GOT3 (cell line): Measurements from ENCODE around the gene PLEKHB2.
A peak's percentile ranks its signal among the peaks of the same experiment; 100 is the strongest.
"Not testable (repeated sequence)": the region's sequence is repeated elsewhere in the genome, so short reads cannot be mapped to it uniquely, and the experiment has no call there.

Source experiments
- DNase-seq: peaks from one replicate; lab custom pipeline; 2025; ENCODE audit warnings: mixed read lengths; lab: John Stamatoyannopoulos, UW

PLEKHB2 gene, protein sequence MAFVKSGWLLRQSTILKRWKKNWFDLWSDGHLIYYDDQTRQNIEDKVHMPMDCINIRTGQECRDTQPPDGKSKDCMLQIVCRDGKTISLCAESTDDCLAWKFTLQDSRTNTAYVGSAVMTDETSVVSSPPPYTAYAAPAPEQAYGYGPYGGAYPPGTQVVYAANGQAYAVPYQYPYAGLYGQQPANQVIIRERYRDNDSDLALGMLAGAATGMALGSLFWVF

DNA sequence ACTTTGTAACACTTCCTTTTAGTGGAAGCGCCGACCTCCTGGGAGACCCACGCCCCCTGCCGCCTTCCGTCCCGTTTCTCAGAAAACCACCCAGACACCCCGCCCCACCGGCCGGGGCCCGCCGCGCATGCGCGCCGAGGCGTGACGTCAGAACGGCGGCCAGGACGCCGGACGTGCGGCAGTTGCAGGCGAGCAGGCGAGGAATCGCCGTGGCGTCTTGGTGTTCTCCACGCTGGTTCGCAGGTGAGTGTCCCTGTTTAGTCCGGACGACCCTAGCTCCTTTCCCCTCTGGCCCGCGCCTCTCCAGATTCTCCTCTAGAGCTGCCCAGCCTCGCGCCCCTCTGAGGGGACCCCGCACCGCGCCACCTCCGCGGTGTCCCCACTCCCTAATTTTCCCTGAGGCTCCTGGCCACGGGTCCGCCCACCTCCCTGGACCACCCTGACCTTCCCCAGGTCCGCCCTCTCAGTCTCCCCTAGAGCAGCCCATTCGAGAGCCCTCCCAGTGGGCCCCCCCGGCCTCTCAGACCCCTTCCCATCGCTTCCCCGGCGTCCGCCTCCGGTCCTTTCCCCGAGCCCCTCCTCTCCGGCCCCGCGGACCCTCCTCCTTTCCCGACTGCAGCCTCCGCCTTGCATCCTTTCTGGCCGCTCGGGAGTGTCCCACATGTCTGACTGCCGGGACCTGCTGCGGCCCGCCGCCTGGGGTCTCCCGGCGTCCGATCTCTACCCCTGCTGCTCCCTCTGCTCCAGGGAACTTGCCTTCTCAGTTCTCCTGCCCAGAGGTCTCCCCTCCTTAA lies at the start of gene PLEKHB2:
Gene PLEKHB2, plus strand, starts transcription at position 181 of the 794 bp plus-strand sequence. CDS start 15,606 bp downstream, outside the sequence.
- DNase-seq, result peak; percentile 72

DNA sequence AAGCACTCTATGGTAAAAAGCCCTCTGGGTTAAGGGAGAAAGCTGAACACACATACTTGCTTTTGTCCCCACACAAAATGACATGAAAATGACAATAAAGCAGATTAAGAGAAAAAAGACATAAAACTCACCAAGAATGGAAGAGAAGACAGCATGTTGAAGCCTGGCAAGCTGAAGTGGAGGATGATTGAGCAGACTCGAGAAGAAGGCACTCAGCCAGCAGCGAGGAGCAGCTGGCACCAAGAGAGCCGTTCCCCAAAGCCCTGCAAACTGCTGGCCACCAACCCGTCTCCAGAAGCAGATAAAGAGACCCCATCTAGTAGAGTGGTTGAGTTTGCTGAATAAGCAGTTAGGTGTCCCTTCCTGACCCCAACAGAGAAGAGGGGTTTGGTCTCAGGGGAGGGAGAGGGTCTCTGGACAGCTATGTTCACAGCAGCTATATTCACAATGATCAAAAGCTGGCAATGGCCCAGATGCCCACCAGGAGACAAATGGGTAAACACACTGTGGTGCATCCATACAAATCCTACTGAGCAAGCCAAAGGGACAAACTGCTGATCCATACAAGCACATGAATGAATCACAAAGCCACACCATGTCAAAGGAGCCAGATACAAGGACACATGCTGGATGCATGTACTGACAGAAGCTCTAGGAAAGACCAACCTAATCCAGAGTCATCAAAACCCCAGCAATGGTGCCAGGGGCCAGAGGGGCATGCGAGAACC lies 48.8 kb upstream of the PLEKHB2 start:
- no peak for DNase-seq

DNA sequence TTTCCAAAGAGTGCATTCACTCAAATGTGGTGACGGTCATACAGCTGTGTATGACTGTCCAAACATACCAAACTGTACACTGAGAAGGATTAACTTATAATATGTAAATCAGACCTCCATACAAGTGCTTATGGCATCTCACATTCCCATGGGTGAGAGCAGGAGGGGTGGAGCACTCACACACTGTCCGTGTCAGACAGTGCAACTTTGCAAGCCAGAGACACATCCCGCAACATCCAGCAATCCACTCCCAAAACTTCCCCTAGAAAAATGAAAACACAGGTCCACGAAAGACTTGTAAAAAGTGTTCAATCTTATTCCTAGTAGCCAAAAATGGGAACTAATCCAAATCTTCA lies 48.2 kb upstream of the PLEKHB2 start:
- DNase-seq, result no peak

DNA sequence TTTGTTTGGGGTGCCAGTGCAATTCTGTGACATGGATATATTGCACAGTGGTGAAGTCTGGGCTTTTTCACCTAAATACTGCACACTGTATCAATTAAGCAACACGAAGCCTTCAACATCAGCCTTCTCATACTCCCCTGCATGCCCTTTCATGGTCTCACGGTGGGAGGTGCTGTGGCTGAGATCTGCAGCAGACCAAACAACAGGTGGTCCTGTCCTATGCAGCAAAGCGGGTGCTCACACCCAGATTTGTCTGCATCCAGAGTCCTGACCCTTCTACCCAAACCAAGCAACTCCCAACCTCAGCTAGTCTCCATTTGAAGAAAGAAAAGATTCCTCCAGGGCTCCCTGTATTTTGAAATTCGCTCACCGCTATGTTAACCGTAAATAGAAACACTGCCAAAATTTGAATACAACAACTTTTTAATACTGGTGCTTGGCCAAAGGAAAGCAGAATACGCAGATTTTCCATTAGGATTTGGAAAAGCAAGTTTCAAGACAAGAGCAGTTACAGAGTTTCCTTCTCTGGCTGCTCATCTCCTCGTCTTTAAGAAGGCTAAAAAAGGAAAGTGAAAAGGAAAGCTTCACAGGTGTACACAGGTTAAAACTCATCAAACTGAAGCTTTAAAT lies 46.8 kb upstream of the PLEKHB2 start:
- no peak for DNase-seq

DNA sequence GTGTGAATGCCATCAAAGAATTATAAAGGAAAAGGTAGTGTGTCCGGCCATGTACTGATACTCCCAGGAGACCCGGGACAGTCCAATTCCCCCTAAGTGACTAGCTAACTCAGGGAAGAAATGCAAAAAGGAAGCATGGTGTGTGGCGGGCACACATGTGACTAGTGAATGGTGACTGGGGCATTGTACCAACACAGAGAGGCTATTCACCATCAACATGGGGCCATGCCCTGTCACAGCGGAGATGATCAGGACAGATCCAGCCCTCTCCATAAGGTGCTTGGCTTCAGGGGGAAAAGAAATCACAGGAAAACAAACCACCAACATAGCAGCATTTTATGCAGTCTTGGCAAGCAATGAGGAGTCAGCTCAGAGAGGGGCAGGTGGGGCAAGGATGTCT lies 46.2 kb upstream of the PLEKHB2 start:
- DNase-seq, result no peak

DNA sequence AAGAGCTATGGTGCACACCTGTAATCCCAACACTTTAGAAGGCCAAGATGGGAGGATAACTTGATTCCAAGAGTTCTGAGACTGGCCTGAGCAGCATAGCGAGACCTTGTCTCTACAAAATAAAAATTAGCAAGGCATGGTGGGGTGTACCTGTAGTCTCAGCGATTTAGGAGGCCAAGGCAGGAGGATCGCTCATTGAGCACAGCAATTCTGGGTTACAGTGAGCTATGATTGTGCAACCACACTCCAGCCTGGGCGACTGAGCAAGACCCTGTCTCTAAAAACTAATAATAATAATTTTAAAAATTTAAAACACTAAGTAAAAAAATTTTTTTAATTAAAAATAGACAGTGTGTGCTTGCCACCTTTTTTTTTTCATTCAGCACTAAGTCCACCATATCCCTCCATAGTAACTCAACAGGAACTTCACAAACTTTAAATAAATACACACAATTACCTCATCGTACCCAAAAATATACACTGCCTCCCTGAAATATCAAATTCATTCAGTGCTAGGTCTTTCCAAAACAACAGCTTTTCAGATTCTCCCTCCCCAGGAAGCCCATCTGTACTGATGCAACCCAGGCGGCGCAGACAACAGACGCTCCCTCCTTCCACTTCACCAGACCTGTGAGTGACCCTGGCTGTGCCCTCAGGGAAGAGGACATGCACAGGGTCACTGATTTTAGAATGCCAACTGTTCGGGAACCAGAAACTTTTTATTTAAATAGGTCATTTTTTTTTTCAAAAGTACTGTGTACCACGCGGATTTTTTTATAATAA lies 41.4 kb upstream of the PLEKHB2 start:
- DNase-seq, result no peak

DNA sequence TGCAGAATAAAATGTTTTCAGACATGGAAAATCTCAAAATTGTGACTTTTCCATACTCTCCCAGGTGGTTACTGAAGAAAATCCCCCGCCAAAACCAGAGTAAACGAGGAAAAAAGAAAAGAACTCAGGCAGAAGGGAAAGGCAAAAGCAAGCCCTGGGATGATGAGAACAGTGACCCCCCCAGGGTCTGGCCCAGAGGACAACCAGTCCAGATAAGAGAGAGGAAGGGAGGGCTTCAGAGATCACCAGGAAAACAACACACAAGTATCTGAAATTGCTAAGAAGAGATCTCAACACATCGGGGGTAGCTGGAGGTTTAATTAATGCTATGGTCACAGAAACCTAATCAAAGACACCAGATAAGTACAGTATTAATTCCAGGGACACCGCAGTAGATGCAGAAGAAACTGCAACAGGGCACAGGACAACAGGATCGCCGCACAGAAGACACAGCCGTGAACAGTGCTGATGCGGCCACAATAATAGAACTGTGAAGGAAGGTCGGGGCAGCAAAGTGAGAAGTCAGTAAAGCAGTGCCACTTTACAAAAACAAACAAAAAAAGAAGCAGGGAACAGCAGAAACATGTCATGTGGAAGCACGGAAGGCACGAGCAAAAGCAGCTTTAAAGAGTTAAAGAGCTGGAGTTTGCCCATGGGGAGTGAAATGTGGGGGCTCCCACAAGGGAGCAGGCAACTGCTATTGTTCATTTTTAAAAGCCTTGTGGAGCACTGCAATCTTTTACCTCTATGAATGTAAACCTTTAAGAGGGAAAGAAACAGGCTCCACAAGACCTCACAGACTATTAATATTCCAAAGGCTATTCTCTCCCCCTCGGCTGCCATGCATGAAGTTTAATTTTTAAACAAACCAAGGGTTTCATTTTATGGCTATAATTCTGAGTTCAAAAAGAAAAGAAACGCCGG lies 40.3 kb upstream of the PLEKHB2 start:
- no peak for DNase-seq

DNA sequence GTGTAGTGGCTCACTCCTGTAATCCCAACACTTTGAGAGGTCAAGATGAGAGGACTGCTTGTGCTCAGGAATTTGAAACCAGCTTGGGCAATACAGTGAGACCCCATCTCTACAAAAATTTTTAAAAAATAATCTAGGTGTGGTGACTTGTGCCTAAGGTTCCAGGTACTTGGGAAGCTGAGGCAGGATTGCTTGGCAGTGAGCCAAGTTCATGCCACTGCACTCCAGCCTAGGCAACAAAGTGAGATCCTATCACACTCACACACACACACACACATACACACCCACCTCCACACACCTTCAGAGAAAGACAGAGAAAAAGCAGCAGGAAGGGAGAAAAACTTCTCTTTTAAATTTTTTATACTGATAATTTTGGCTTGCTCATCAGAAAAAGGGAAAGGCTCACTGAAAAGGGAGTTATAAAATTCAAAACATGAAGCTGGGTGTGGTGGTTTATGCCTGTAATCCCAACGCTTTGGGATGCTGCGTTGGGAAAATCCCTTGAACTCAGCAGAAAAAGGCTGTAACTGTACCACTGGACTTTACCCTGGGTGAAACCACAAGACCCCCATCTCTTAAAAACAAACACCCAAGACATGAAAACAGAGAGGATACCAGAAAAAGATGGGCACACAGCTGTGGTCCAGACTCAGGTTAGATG lies 37.5 kb upstream of the PLEKHB2 start:
- DNase-seq, result no peak

DNA sequence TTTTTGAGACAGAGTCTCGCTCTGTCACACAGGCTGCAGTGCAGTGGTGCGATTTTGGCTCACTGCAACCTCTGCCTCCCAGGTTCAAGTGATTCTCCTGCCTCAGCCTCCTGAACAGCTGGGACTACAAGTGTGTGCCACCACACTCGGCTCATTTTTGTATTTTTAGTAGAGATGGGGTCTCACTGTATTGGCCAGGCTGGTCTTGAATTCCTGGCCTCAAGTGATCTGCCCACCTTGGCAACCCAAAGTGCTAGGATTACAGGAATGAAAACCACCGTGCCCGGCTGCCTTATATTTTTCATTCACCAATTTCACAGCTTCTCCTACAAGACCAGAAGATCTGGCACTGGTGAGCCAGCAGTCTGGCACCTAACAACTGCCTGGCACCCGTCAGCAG lies 37.0 kb upstream of the PLEKHB2 start:
- not testable (repeated sequence) for DNase-seq

DNA sequence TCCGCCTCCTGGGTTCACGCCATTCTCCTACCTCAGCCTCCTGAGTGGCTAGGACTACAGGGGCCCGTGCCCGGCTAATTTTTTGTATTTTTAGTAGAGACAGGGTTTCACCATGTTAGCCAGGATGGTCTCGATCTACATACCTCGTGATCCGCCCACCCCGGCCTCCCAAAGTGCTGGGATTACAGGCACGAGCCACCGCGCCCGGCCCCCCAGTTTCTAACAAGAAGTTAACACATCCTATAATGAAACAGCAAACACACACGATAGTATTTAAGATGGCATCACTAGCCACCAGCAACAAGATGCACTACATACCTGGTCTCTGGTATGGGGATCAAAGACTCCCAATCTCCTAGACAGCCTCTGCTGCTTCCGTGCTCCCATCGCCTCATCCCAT lies 29.6 kb upstream of the PLEKHB2 start:
- DNase-seq, result not testable (repeated sequence)

DNA sequence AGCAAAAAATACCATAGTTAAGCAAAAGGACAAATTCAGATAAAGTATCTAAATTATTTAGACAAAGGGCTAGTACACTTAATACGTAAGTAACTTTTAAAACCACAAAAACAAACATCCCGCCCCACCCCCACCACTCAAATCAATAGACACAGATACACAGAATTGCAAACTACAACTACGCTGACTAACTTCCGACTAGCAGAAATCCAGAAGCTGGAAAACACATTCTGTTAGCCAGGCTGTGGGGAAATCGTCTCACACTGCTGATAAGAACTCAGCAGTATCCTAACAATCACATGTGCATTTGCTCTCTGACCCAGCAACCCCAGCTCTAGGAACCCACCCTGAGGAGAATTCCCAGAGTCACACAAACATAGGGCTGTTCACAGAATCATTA lies 28.4 kb upstream of the PLEKHB2 start:
- DNase-seq, result no peak

DNA sequence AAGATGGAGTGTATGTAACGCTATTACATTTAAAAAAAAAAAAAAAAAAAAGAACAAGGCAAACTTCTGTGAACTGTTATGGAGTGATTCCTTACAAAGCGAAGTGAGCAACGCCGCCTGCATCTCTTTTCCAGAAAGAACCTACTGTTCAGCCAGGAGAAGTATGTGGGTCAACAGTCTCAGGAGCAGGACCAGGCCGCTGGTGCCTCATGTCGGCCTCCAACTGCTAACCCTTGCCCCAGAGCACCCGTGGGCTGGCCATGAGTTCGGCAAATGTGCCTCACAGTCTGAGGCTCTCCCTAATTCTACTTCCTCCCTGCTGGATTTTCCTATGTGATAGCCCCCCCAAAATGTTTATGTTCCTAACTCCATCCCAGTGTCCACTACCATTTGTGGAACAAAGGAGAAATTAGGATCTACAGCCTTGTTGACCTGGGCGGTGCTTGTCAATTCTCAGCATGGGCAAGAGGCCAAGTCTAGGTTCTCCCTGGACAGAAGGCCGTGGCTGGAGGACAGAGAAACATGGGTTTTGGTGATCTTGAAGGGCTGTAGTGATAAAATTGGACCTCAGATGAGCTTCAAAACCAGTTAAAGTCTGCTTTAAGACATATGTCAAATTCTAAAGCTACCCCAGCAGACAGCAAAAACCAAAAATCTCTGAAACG lies 27.8 kb upstream of the PLEKHB2 start:
- DNase-seq, result no peak

DNA sequence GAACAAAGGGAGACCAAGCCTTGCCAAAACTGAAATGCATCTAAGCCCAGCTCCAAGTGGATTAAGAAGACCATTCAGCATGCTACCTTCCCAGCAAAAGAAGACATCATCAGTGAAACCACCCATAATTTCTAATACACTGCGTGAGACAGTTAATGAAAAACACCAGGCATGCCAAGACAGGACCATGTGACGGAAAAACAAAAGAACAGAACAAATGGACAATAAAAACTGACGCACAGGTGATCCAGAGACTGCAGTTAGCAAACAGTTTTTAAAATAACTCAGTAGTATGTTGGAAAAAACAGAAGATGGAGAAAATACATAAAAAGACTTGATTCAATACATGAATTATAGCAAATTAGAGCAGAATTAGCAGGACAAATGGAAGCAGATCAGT lies 27.2 kb upstream of the PLEKHB2 start:
- DNase-seq, result no peak

DNA sequence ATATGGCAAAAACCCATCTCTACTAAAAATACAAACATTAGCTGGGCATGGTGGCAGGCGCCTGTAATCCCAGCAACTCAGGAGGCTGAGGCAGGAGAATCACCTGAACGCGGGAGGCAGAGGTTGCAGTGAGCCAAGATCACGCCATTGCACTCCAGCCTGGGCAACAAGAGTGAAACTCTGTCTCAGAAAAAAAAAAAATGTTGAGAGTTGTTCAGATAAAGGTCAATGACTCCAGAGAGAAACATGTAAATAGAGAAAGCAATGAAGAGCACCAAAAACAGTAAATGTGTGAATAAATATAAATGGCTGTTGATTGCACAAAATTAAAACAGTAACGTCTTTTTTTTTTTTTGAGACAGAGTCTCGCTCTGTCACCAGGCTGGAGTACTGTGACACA lies 25.2 kb upstream of the PLEKHB2 start:
- not testable (repeated sequence) for DNase-seq

DNA sequence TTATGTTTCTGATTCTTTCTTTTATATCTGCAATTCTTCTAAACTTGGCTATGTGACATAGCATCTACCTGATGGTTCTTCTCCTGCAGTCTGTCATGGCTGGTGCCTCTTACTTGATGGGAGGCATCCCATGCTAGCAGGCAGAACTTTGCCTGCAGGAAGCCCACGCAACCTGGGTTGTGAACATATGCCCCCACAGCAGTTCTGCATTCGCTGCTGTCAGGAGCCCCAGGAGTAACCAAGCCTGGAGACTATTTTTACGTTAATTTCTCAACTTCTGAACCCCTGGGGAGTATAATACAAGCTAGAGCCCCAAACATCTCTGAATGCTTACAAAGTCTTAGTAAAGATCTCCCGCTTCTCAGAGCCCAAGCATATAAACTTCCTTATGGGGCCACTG lies 23.9 kb upstream of the PLEKHB2 start:
- no peak for DNase-seq

DNA sequence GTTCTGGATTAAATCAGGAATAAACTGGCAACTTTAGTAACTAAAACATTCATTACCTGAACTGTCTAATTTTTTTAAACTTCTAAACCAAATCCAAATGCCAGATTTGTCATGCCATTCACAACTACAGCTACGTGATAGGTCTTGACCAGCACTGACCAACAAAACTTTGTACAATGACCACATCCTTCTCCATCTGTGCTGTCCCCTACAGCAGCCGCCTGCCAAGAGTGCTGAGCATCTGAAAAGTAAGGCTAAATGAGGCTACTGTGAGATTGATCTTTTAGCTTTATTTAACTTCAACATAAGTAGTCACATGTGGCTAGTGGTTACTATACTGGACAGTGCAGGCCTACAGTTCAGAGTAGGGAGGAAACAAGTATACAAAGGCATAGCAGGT lies 19.5 kb upstream of the PLEKHB2 start:
- no peak for DNase-seq

DNA sequence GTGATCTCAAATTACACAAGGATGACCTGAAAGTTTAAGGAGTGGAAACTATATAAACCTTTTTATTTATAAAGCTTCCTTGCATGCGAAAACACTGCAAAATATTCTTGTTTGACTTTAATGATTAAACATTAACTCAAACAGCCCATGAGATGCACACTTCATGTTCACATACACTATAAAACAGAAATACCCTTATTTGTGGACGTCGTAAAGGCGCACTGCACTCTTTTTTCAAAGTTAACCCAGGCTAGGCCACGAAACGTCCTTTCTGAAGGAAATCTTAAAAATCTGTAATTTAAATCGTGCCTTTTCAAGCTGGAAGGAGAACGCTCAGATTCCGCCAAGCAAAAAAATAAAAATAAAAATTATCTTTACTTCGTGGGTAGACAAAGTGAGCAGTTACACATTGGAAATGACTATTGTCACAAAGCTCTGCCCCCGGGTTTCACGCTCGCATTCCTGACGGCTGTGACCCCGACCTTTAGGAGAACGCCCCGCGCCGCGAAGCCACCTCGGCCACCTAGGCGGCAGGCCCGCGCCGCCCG lies 12.6 kb upstream of the PLEKHB2 start:
- no peak for DNase-seq

DNA sequence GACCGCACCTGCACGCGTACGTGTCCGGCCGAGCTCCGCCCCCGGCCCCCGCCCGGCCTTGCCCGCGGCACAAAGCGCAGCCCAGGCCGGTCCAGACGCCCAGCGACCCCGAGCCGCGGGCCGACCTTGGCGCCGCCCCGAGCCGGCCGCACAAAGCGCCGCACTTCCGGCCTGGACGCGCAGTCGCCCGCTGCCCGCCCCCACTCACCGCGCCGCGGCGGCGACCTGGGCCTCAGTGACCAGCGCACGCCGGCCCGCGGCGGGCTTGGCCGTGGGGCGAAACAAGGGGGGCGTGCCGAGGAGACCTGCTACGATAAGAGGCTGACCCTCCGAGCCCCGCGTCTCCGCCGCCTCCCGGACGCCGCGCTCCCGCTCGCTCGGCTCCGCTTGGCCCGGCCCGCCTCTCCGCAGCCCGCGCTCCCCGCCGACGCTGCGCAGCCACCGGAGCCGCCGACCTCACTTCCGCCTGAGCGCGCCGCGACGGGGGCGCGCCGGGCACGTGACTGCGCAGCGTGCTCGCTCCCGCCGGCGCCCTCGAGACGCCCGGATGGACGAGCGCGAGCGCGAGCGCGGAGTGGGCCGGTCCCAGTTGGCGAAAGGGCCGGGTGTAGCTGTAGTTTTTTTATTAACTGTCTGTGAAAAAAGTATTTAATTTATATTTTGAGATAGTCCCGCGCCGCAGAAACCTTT lies 12.0 kb upstream of the PLEKHB2 start, which contains the start of gene FAM168B:
Gene FAM168B, minus strand, starts transcription at position 455 of the 690 bp plus-strand sequence. CDS start 10,814 bp downstream, outside the sequence.
- peak; percentile 59 for DNase-seq
